Bronchial smooth muscle cell (primary cell): Measurements from ENCODE around the gene MAGED4. TPM values are rescaled to one million over a fixed set of nuclear protein-coding genes. Genes with fewer than 3 reads are reported as not detected.

Experiments
- total RNA-seq: library from RNA; depleted of rRNA; stranded (reverse); fragments of >200 nt; gene quantifications from 2 replicates; pipeline ENCODE4 v1.2.1, GENCODE V29; 2014

The MAGED4 gene
- total RNA-seq = 21.8 and 32.6 TPM in 2 replicates

GRCh38 chrX:52184440-52185077 is at the start of gene MAGED4:
MAGED4 (plus strand) TSS chrX:52184888; CDS start chrX:52185923, 1,035 bp downstream.

Other genes starting within 250 kb of the MAGED4 start
- gene MAGED4B, start 115.7 kb upstream of the MAGED4 start, total RNA-seq = 18.3 and 51.6 TPM in 2 replicates
- gene XAGE2, start 184.1 kb downstream of the MAGED4 start, total RNA-seq = not detected in 2 replicates